HepG2 (cell line): ENCODE measurements around the gene CYP4F12. TPM values are rescaled to one million over a fixed set of nuclear protein-coding genes. Genes with fewer than 3 reads are reported as not detected.
A peak's percentile ranks its signal among the peaks of the same experiment; 100 is the strongest.

ENCODE experiments used
- BRCA1 ChIP-seq: sonication (generic); formaldehyde crosslinking; IDR thresholded peaks from 2 replicates; pipeline ENCODE4 v1.4.0; 2020; ENCODE audit warnings: missing genetic modification reagents
- ELF3 ChIP-seq: IDR thresholded peaks from 2 replicates; pipeline ENCODE4 v1.6.1; 2016; ENCODE audit warnings: missing genetic modification reagents, missing compliant biosample characterization
- FOXJ3 ChIP-seq: sonication (generic); formaldehyde crosslinking; IDR thresholded peaks from 2 replicates; pipeline ENCODE4 v1.4.0; 2020; ENCODE audit warnings: missing genetic modification reagents, mild to moderate bottlenecking, borderline replicate concordance
- GATAD2A ChIP-seq: IDR thresholded peaks from 2 replicates; pipeline ENCODE4 v1.6.1; 2016
- HOXA7 ChIP-seq: sonication (generic); formaldehyde crosslinking; IDR thresholded peaks from 2 replicates; pipeline ENCODE4 v1.8.1; 2022; ENCODE audit warnings: mild to moderate bottlenecking, missing genetic modification reagents, moderate library complexity
- MYPOP ChIP-seq: sonication (generic); formaldehyde crosslinking; IDR thresholded peaks from 2 replicates; pipeline ENCODE4 v1.8.1; 2023; ENCODE audit warnings: mild to moderate bottlenecking, moderate library complexity, missing genetic modification reagents
- NCOA2 ChIP-seq: sonication (generic); formaldehyde crosslinking; IDR thresholded peaks from 2 replicates; pipeline ENCODE4 v1.8.0; 2022; ENCODE audit warnings: inconsistent platforms
- RFX5 ChIP-seq: IDR thresholded peaks from 2 replicates; pipeline ENCODE4 v1.6.1; 2011; ENCODE audit warnings: low read depth, low read length, improper control_type of control experiment
- RORA ChIP-seq: sonication (generic); formaldehyde crosslinking; IDR thresholded peaks from 2 replicates; pipeline ENCODE4 v1.5.0; 2020; ENCODE audit warnings: mild to moderate bottlenecking, missing genetic modification reagents, moderate library complexity
- YY1 ChIP-seq: IDR thresholded peaks from 2 replicates; pipeline ENCODE4 v1.6.1; 2011; ENCODE audit warnings: low read length, low read depth, moderate library complexity, mild to moderate bottlenecking; ENCODE audit not compliant: insufficient read depth, insufficient replicate concordance
- ZNF136 ChIP-seq: sonication (generic); formaldehyde crosslinking; IDR thresholded peaks from 2 replicates; pipeline ENCODE4 v1.8.1; 2022; ENCODE audit warnings: low read depth, mild to moderate bottlenecking, moderate library complexity, missing genetic modification reagents
- ZNF143 ChIP-seq: sonication (generic); formaldehyde crosslinking; IDR thresholded peaks from 2 replicates; pipeline ENCODE4 v1.4.0; 2020; ENCODE audit warnings: missing genetic modification reagents
- ZNF160 ChIP-seq: sonication (generic); formaldehyde crosslinking; IDR thresholded peaks from 2 replicates; pipeline ENCODE4 v1.8.0; 2022; ENCODE audit warnings: mild to moderate bottlenecking, inconsistent platforms, missing genetic modification reagents
- ZNF34 ChIP-seq: sonication (generic); formaldehyde crosslinking; IDR thresholded peaks from 2 replicates; pipeline ENCODE4 v1.4.0; 2020; ENCODE audit warnings: mild to moderate bottlenecking, missing genetic modification reagents, borderline replicate concordance
- polyA plus RNA-seq, 8 experiments: library from polyadenylated mRNA; depleted of rRNA in 3 of 8; stranded (reverse) in 7 of 8; unstranded in 1 of 8; fragments of >200 nt; fragmentation: Illumina TruSeq in 4 of 8; extraction: Trizol in 4 of 8; gene quantifications; 2 replicates each; pipeline versions ENCODE4 v1.2.1 to v1.2.3, GENCODE V29; 2011 to 2016; ENCODE audit warnings: low read depth in 4 of 8, missing spikeins in 1 of 8, mixed read lengths in 1 of 8; ENCODE audit not compliant: insufficient read depth in 1 of 8
- total RNA-seq, 5 experiments: library from RNA; depleted of rRNA; stranded (reverse); fragments of >200 nt; fragmentation: Illumina TruSeq; extraction: Trizol; gene quantifications; 2 replicates each; pipeline ENCODE4 v1.2.3, GENCODE V29; 2016; ENCODE audit warnings: low read depth in 1 of 5
- TF ChIP-seq, protein P1 (sequence below): sonication (generic); formaldehyde crosslinking; IDR thresholded peaks from 2 replicates; pipeline ENCODE4 v1.9.0; 2021; ENCODE audit warnings: missing genetic modification reagents, mild to moderate bottlenecking, borderline replicate concordance
- TF ChIP-seq, protein P2 (sequence below): fragments of 450-650 bp; IDR thresholded peaks from 2 replicates; pipeline ENCODE4 v1.6.1; 2017; ENCODE audit warnings: mild to moderate bottlenecking
- TF ChIP-seq, protein P3 (sequence below): sonication (generic); formaldehyde crosslinking; conservative IDR thresholded peaks from 2 replicates; pipeline ENCODE4 v1.4.0; 2020; ENCODE audit warnings: mild to moderate bottlenecking, missing genetic modification reagents, moderate library complexity

CYP4F12 gene
- total and polyA plus RNA-seq, 2 of the 13 experiments (the other 11 are each of a cell fraction or from before 2014, with no cell fraction given) = 29.9 to 30.8 TPM

GRCh38 chr19:15631817-15632216 is 41.1 kb upstream of the CYP4F12 start (continued):
- TF ChIP-seq MYPOP (CRISPR knock-in tag) (0 out of 2 replicates have a peak, but pooled peaks have one; percentile 26), NCOA2 (CRISPR knock-in tag) (peak; percentile 41; the same call in 1 of the 2 replicates), ZNF34 (CRISPR knock-in tag) (no peak), ZNF136 (CRISPR knock-in tag) (no peak), ZNF143 (CRISPR knock-in tag) (no peak), ZNF160 (peak; percentile 80; the same call in 1 of the 2 replicates), YY1 (no peak), GATAD2A (CRISPR knock-in tag) (no peak), ELF3 (CRISPR knock-in tag) (peak; percentile 53; the same call in 1 of the 2 replicates), BRCA1 (peak; percentile 90; the same call in 1 of the 2 replicates), HOXA7 (no peak), RFX5 (no peak), RORA (no peak), FOXJ3 (0 out of 2 replicates have a peak, but pooled peaks have one; percentile 24)
- TF ChIP-seq, protein P1, sequence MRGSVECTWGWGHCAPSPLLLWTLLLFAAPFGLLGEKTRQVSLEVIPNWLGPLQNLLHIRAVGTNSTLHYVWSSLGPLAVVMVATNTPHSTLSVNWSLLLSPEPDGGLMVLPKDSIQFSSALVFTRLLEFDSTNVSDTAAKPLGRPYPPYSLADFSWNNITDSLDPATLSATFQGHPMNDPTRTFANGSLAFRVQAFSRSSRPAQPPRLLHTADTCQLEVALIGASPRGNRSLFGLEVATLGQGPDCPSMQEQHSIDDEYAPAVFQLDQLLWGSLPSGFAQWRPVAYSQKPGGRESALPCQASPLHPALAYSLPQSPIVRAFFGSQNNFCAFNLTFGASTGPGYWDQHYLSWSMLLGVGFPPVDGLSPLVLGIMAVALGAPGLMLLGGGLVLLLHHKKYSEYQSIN (CRISPR knock-in tag) = no peak
- TF ChIP-seq, protein P2, sequence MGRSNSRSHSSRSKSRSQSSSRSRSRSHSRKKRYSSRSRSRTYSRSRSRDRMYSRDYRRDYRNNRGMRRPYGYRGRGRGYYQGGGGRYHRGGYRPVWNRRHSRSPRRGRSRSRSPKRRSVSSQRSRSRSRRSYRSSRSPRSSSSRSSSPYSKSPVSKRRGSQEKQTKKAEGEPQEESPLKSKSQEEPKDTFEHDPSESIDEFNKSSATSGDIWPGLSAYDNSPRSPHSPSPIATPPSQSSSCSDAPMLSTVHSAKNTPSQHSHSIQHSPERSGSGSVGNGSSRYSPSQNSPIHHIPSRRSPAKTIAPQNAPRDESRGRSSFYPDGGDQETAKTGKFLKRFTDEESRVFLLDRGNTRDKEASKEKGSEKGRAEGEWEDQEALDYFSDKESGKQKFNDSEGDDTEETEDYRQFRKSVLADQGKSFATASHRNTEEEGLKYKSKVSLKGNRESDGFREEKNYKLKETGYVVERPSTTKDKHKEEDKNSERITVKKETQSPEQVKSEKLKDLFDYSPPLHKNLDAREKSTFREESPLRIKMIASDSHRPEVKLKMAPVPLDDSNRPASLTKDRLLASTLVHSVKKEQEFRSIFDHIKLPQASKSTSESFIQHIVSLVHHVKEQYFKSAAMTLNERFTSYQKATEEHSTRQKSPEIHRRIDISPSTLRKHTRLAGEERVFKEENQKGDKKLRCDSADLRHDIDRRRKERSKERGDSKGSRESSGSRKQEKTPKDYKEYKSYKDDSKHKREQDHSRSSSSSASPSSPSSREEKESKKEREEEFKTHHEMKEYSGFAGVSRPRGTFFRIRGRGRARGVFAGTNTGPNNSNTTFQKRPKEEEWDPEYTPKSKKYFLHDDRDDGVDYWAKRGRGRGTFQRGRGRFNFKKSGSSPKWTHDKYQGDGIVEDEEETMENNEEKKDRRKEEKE = no peak
- TF ChIP-seq, protein P3, sequence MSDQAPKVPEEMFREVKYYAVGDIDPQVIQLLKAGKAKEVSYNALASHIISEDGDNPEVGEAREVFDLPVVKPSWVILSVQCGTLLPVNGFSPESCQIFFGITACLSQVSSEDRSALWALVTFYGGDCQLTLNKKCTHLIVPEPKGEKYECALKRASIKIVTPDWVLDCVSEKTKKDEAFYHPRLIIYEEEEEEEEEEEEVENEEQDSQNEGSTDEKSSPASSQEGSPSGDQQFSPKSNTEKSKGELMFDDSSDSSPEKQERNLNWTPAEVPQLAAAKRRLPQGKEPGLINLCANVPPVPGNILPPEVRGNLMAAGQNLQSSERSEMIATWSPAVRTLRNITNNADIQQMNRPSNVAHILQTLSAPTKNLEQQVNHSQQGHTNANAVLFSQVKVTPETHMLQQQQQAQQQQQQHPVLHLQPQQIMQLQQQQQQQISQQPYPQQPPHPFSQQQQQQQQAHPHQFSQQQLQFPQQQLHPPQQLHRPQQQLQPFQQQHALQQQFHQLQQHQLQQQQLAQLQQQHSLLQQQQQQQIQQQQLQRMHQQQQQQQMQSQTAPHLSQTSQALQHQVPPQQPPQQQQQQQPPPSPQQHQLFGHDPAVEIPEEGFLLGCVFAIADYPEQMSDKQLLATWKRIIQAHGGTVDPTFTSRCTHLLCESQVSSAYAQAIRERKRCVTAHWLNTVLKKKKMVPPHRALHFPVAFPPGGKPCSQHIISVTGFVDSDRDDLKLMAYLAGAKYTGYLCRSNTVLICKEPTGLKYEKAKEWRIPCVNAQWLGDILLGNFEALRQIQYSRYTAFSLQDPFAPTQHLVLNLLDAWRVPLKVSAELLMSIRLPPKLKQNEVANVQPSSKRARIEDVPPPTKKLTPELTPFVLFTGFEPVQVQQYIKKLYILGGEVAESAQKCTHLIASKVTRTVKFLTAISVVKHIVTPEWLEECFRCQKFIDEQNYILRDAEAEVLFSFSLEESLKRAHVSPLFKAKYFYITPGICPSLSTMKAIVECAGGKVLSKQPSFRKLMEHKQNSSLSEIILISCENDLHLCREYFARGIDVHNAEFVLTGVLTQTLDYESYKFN (CRISPR knock-in tag) = no peak
